Tongue (tissue), 2 donors: ENCODE measurements around the gene POC1A. TPM values are rescaled to one million over a fixed set of nuclear protein-coding genes. Genes with fewer than 3 reads are reported as not detected.
A peak's percentile ranks its signal among the peaks of the same experiment; 100 is the strongest.

ENCODE experiments used
- DNase-seq: peaks from one replicate; pipeline ENCODE4 v3.0.0-alpha.2; 2015
- total RNA-seq: library from RNA; depleted of rRNA; stranded (reverse); fragments of >200 nt; gene quantifications from one replicate; pipeline ENCODE4 v1.2.3, GENCODE V29; 2014

The POC1A gene
- total RNA-seq, 1 donor from 2014 or later = 4.5 TPM

- no peak for DNase-seq
Observed at GRCh38 chr3:52126500-52126899, 27.7 kb downstream of the POC1A start.

GRCh38 chr3:52126036-52126435 lies 28.2 kb downstream of the POC1A start:
- no peak for DNase-seq

DNA sequence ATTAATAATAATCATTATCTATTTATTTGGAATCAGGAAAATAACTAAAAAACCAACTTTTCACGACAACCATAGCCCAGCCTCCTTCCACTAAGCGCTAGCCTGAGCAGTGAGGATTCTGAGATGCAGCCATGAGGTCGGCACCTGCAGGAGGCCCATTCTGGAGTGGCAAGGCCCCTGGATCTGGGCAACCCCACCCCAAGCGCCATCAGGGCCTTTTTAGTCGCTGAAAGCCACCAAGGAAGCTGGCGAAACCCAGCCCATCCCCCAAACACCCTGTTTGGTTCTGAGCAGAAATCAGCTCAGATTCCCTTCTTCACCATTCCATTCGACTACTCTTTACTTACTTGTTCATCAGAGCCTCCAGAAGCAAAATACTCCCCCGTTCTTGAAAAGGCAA lies 29.5 kb downstream of the POC1A start:
- DNase-seq = no peak

GRCh38 chr3:52124126-52124525 lies 30.1 kb downstream of the POC1A start:
- no peak for DNase-seq

GRCh38 chr3:52123106-52123725 lies 31.0 kb downstream of the POC1A start:
- peak; percentile 88 for DNase-seq

- DNase-seq = no peak
Observed at GRCh38 chr3:52122491-52122890, 31.7 kb downstream of the POC1A start.

GRCh38 chr3:52121813-52122212 lies 32.4 kb downstream of the POC1A start:
- DNase-seq = no peak

DNA sequence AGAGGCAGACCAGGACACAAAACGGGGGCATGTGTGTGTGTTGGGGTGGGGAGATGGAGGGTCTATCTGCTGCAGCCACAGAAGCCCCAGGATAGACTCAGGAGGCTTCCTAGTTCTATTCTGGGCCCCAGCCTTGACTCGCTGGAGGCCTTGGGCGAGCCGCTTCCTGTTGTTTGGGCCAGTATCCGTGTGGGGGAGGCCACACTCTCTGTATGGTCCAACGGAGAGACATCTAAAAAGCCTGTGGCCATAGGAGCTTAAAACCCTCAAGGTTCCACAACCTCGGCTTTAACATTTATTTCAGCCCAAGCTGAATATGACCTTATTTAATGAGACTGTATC lies 32.8 kb downstream of the POC1A start:
- no peak for DNase-seq

DNA sequence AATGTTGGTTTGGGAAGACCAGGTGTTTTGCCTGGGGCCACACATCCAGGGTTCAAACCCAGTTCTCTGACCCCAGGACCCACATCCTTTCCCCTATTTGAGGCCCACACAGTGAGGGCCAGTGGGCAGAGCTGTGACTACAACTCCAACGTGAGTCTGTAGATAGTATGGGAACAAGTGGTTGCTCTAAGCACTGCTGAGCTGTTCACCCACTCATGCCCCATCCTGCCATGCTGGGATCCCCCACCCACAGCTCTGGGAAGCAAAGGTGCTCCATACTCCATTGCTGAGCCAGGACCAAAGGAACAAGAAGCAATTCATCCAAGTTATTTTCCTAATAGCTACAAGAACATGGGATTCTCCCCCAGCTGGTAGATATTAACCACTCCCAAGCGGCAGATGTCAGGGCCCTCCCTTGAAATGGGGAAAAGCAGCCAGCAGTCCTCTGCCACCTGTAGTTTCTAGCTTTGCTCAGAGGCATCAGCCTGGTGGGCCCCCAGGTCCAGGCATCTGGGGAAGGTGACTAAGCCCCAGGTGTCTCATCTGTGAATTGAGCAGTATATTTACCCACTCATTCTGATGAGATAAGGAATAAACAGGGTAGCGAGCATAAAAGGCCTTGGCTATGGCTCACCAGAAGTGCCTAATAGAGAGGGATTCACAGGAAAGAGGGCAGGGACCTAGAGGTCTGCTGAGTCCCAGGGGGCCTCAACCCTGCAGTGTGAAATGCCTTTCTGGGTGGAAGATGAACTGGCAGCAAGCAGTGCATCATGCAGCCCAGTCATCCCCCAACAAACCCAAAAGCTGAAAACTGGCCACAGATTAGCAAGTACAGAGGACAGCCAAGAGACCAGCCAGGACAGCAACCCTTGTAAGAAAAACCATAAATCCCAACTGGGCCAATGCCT lies 33.4 kb downstream of the POC1A start:
- DNase-seq = no peak

GRCh38 chr3:52119826-52120225 lies 34.4 kb downstream of the POC1A start:
- DNase-seq = no peak

DNA sequence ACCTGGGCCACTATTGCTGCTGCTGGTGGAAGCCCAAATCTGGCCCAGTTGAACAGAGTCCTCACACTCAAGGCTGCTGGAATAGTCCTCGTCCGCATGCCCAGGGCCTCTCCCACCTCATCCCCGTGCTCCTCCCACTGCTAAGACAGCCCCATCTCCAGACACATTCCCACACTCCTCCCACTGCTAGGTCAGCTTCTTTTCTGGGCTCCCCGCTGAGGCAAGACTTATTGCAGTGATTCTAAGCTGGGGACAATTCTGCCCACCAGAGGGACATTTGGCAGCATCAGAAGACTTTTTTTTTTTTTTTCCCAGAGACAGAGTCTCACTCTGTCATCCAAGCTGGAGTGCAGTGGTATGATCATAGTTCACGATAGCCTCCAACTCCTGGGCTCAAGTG lies 35.1 kb downstream of the POC1A start:
- DNase-seq = no peak

GRCh38 chr3:52118156-52118875 lies 35.9 kb downstream of the POC1A start:
- DNase-seq = no peak

- no peak for DNase-seq
Observed at GRCh38 chr3:52117537-52117936, 36.7 kb downstream of the POC1A start.

DNA sequence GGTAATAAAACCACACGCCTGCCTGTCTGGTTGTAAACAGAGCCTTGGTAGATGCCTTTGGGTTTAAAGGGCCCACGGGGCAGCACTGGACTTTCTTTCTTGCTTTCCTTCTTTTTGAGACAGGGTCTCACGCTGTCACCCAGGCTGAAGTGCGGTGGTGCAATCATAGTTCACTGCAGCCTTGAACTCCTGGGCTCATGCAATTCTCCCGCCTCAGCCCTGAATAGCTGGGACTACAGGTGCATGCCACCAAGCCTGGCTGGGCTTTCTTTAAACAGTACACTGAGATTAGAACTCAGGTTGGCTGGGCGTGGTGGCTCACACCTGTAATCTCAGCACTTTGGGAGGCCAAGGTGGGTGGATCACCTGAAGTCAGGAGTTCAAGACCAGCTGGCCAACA lies 42.2 kb downstream of the POC1A start:
- no peak for DNase-seq

DNA sequence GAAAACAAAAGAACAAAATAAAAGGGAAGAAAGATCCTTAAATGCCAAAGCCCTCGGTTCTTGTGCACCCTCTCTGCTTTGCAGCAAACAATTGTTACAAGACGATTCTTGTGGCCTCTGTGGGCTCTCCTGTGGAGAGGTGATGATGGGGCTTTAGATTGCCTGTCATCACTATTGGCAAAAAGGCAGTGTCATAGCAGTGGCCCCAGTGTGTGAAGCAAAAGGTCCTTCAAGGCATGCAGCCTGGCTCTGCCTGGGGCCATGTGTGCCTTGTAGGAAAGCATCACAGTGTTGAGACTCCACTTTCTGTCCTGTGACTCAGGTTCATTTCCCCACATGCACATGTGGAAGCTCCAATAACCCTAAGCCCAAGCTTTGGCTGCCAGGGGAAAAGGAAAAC lies 43.7 kb downstream of the POC1A start:
- DNase-seq = no peak

- DNase-seq = no peak
Observed at GRCh38 chr3:52109611-52110301, 44.5 kb downstream of the POC1A start.

DNA sequence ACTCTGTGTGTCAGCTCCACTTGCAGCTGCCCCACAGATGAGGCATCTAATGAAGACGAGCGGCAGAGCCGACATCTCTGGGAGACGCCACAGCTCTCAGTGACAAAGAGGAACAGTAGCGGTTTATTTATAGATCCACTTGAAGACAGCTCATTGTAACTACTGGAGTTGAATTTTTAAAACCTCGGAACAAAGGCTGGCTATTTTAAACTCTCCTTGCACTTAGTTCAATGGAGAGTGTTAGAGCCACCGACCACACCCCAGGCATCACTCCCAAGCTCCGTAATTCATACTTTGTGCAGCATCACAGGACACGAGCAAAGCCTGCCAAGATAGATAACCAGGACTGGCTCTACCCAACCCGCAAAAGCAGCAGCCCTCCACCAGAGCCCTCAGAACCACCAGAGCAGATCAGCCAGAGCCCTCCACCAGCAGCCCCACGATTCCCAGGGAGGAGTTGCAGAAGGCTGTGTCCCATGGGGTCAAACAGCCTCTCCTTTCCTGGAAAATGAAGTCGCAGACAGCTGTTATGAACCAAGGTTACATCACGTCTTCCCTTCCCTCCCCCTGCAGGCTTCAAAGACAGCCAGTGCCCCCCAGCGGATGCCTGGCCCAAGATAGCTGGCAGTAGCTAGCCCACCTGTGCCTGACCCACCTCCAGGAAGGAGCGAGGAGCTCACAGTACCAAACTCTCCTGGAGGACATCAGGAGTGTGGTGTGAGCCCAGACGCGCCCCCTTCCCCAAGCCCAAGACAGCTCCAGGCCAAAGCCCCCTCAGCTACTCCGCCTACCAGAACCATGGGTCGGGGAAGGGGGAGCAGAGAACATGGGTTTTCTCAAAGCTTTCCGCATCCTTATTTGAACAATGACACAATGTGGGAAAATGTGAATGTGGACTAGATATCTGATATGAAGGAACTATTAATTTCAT lies 45.7 kb downstream of the POC1A start:
- DNase-seq = peak; percentile 84

DNA sequence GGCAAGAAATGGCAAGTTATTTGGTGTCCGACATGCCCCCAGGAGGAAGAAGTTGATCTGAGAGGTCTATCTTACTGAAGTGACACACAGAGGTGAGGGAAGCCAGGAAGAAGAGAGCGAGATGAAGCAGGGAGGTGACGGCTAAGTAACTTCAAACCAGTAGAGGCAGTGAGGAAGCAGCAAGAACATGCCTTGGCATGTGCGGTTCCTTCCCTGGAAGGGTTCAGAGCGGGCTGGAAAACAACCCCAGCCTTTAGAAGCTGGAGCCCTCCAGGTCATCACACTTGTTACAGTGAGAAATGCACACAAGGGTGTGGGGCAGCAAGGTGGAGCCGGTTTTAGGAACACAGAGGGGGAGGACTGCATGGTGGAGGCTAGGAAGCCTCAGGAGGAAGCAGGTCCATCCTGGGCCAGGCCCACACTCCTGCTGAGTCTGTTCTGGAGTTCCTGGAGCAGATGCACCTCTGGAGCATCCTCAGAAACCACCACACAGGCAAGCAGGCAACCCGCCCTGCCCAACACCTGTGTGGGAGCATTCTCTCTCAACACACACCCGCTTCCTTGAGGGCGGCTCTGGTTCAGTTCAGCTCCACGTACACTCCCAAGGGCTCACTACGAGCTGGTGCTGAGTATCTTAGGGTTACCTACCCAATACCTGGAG lies 47.1 kb downstream of the POC1A start:
- DNase-seq = no peak

DNA sequence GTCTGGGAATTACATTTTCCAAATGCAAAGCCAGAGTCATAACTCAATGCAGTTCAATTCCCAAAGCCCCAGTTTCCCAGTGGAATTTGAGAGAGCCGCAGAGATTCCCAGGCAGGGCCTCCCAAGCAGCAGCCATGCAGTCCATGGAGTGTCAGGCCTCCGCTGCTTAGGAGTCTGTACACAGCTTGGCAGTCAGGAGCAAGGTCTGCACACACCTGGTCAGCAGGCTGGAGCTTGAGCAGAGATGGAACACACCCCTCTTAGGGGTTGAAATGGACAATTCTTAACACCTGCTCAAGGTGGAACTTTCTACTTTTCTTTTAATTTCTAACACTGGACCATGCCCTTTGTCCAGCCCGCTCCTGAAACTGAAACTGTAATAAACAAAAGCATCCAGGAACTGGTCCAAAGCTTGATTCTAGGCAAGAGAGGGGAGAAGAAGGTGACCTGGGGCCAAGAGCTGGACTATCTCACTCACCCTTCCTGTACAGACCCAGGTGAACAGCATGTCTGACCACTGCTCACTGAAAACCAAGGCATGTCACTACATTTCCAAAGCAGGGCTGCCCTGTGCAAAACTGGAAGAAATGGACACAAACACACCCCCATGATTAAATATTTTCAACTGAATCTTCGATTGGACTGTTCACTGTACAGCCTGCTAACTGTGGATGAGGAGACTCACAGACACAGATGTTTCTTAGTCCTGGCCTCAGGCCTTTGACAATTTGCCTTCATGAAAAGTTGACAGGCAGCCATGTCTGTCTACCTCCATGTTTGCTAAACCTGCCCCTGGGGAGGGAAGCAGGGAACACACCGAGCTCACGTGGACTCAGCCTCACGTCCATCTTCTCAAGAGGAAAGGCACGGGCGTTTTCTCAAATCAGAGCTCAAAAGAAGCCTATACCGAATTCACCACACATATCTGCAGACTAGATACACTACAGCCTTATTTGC lies 49.3 kb downstream of the POC1A start:
- peak; percentile 69 for DNase-seq

DNA sequence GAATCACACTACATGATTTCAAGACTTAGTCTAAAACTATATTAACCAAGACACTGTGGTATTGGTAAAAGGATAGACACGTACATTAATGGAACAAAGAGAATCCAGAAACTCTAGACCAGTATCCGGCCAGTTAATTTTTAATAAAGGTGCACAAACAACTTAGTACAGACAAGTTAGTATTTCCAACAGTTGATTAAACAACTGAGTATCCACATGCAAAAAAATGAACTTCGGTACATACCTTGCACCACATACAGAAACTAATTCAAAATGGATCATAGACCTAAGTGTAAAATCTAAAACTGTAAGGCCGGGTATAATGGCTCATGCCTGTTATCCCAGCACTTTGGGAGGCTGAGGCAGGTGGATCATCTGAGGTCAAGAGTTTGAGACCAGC lies 51.3 kb downstream of the POC1A start:
- no peak for DNase-seq
